Right lobe of liver (tissue), 6 donors: ENCODE results near the gene HTRA1. TPM values are rescaled to one million over a fixed set of nuclear protein-coding genes. Genes with fewer than 3 reads are reported as not detected.

ENCODE experiments used
- ATAC-seq, 4 donors: fragments of 200-7000 bp; cut with Tn5 transposase; one replicate each; pipeline ENCODE4 v1.9.1; 2020; ENCODE audit warnings: mild to moderate bottlenecking in 4 of 4, moderate library complexity in 4 of 4
- DNase-seq, 3 donors: peaks; one replicate each; pipeline ENCODE4 v3.0.0-alpha.2; 2020
- H3K27ac ChIP-seq, 3 donors: fragments of 200-600 bp; one replicate each; pipeline ENCODE4 v1.8.0; 2022
- H3K27me3 ChIP-seq, 2 donors: fragments of 200-600 bp; one replicate each; pipeline ENCODE4 v1.8.0; 2022
- H3K36me3 ChIP-seq, 4 donors: fragments of 200-600 bp; sonication (generic) in 1 of 4; one replicate each; pipeline versions ENCODE4 v1.5.1 to v1.8.0; 2017 to 2022; ENCODE audit warnings: control low read depth in 1 of 4
- H3K4me1 ChIP-seq, 4 donors: fragments of 200-600 bp; sonication (generic) in 1 of 4; one replicate each; pipeline versions ENCODE4 v1.5.1 to v1.8.0; 2017 to 2022; ENCODE audit warnings: control low read depth in 1 of 4
- H3K4me3 ChIP-seq, 3 donors: fragments of 200-600 bp; one replicate each; pipeline ENCODE4 v1.8.0; 2022
- H3K9me3 ChIP-seq, 4 donors: fragments of 200-600 bp; sonication (generic) in 1 of 4; one replicate each; pipeline versions ENCODE4 v1.5.1 to v1.8.0; 2017 to 2022; ENCODE audit warnings: control low read depth in 1 of 4
- CTCF ChIP-seq, 4 donors: fragments of 200-600 bp in 3 of 4; fragments of 450-650 bp in 1 of 4; IDR thresholded peaks; one replicate each; pipeline versions ENCODE4 v1.5.1 to v1.8.0; 2016 to 2022; ENCODE audit warnings: antibody characterized with exemption in 4 of 4, mild to moderate bottlenecking in 2 of 4
- POLR2A ChIP-seq: fragments of 450-650 bp; IDR thresholded peaks from one replicate; pipeline ENCODE4 v1.6.1; 2017; ENCODE audit warnings: antibody characterized with exemption, mild to moderate bottlenecking
- WGBS: methylation state at CpG from one replicate; pipeline ENCODE4 v1.1.6; 2018; ENCODE audit warnings: low coverage, low lambda C conversion rate; ENCODE audit not compliant: insufficient coverage; ENCODE audit errors: missing lambda C conversion rate; 5-methylcytosine and 5-hydroxymethylcytosine counted together
- intact Hi-C, 2 donors: fragments of 100-400 bp; cut with DNase I; formaldehyde crosslinking; loops; one replicate each; pipeline versions ENCODE4 v1.11.2 to v1.14.1; 2022
- total RNA-seq, 6 experiments: library from RNA; depleted of rRNA in 2 of 6; stranded (reverse); fragments of >200 nt in 2 of 6; fragmentation: NEBNext Ultra II Directional in 3 of 6; extraction: Animal tissue kit (Norgen Biotek cat#: 25700) in 3 of 6; gene quantifications; one replicate each; pipeline versions ENCODE4 v1.1.0 to v1.2.4, GENCODE V29; 2016 to 2023
- donor health status: DM: no; HTN: yes; CAD: no.
- donor health status: DM: no; HTN: no; CAD: no.
- donor health status: DM: no; HTN: no; CAD: no.
- donor health status: DM: no; HTN: yes; CAD: no.
- donor health status: DM: no; HTN: yes; CAD: no.

Gene HTRA1
- total RNA-seq, 6 experiments from 2014 or later: 91.9 to 224 (median 134) TPM

- DNase-seq (peak in 1 of 3 donors; percentile 22), ATAC-seq (no peak)
- intact Hi-C loops: loop anchor here (5.0 kb wide), 1 partner anchor 47 kb away; no protein-coding TSS in a partner anchor
These were observed 58.5 kb downstream of the HTRA1 start for GRCh38 chr10:122519873-122520272.

GRCh38 chr10:122521011-122521410, 59.7 kb downstream of the HTRA1 start:
- no peak overlapping the region for H3K4me3 ChIP-seq
- no peak overlapping the region for H3K27ac ChIP-seq
- intact Hi-C loops: loop anchor here (5.0 kb wide), 1 partner anchor 46 kb away; no protein-coding TSS in a partner anchor
- H3K27me3 ChIP-seq: no peaks in the 10 kb centered on the region
- H3K9me3 ChIP-seq: no peaks in the 10 kb centered on the region
- ATAC-seq: no peak
- H3K4me1 ChIP-seq: peaks cover 0 to under 1% (median 0%) of the 10 kb centered on the region in 4 donors
- TF ChIP-seq POLR2A (no peak), CTCF (IDR thresholded peaks at IDR 0.05) (no peak)
- DNase-seq: peak in 1 of 3 donors; percentile 16
- WGBS: no CpG with 5 or more reads among the region's 3 CpGs
- H3K36me3 ChIP-seq: peaks cover 0 to 7% (median 0%) of the 10 kb centered on the region in 4 donors

More at GRCh38 chr10:122519873-122520272, 58.5 kb downstream of the HTRA1 start:
- Histone ChIP-seq H3K27me3 (no peaks in the 10 kb centered on the region), H3K4me1 (no peaks in the 10 kb centered on the region), H3K36me3 (peaks cover 0 to 7% (median under 1%) of the 10 kb centered on the region in 4 donors), H3K9me3 (no peaks in the 10 kb centered on the region), H3K4me3 (no peak overlapping the region), H3K27ac (no peak overlapping the region)
- 65% methylated on average over 2 of the region's 15 CpGs for WGBS
- TF ChIP-seq CTCF (IDR thresholded peaks at IDR 0.05) (no peak), POLR2A (no peak)

GRCh38 chr10:122524811-122525210, 63.5 kb downstream of the HTRA1 start:
- no CpG with 5 or more reads among the region's 3 CpGs for WGBS
- intact Hi-C loops: loop anchor here (5.0 kb wide), 1 partner anchor 42 kb away; no protein-coding TSS in a partner anchor
- Histone ChIP-seq H3K4me3 (no peak overlapping the region), H3K9me3 (no peaks in the 10 kb centered on the region), H3K36me3 (no peaks in the 10 kb centered on the region), H3K27me3 (no peaks in the 10 kb centered on the region), H3K4me1 (peaks cover 0 to 13% (median 4%) of the 10 kb centered on the region in 4 donors), H3K27ac (no peak overlapping the region)
- ATAC-seq: no peak
- TF ChIP-seq POLR2A: no peak
- no peak for TF ChIP-seq CTCF (IDR thresholded peaks at IDR 0.05)
- DNase-seq: no peak

GRCh38 chr10:122525788-122526187, 64.4 kb downstream of the HTRA1 start:
- intact Hi-C loops: no loop called here
- Histone ChIP-seq H3K4me3 (no peak overlapping the region), H3K36me3 (no peaks in the 10 kb centered on the region), H3K4me1 (peaks cover 0 to 13% (median 4%) of the 10 kb centered on the region in 4 donors), H3K27me3 (no peaks in the 10 kb centered on the region), H3K9me3 (no peaks in the 10 kb centered on the region), H3K27ac (no peak overlapping the region)
- 8% methylated on average over 4 of the region's 6 CpGs for WGBS
- ATAC-seq (peak; percentile 76 to 88 (median 77)), DNase-seq (no peak)
- TF ChIP-seq CTCF (IDR thresholded peaks at IDR 0.05) (peak; percentile 48 to 62 (median 52)), POLR2A (no peak)
